Heart left ventricle (tissue), 13 donors: ENCODE results near the gene IL13RA1.
"Not testable (repeated sequence)": the region's sequence is repeated elsewhere in the genome, so short reads cannot be mapped to it uniquely, and the experiment has no call there.

Experiments used
- POLR2A ChIP-seq, 2 donors: fragments of 450-650 bp; IDR thresholded peaks; one replicate each; pipeline ENCODE4 v1.6.1; 2017; ENCODE audit warnings: antibody characterized with exemption in 2 of 2, mild to moderate bottlenecking in 2 of 2, moderate library complexity in 2 of 2
- TF ChIP-seq, protein P1 (sequence below), 12 donors: fragments of 200-600 bp; sonication (generic) in 4 of 12; IDR thresholded peaks; one replicate each; pipeline versions ENCODE4 v1.5.0 to v1.8.0; 2018 to 2022; ENCODE audit warnings: antibody characterized with exemption in 12 of 12, mild to moderate bottlenecking in 5 of 12
- donor health status: ischemic (EF 13 %, LVEDD 7.1; RV severe dilation, severe dysfunction).
- donor health status: DM: no; HTN: yes; CAD: no.
- donor health status: DM: no; HTN: no; CAD: no.
- donor health status: ischemic (EF 25% LVEDD 6.9; RV normal size, moderate dysfunction).
- donor health status: ischemic (EF 25% LVEDD 5.7; RV mildly dilated, moderate dysfunction).
- donor health status: ischemic (EF 35%, LVEDD 5.7; RV mildly dilated, moderate dysfunction).
- donor health status: nonischemic (EF 11% LVEDD 7.7; RV severe dilation, severe dysfunction).
- donor health status: DM: yes; HTN: yes; CAD: no.
- donor health status: PGD.
- donor health status: ischemic (EF 29% LVEDD 5.4; RV normal size, mild dysfunction).
- donor health status: nonischemic (EF 23%, LVEDD 6.1; RV moderate dilation, normal function).

DNA sequence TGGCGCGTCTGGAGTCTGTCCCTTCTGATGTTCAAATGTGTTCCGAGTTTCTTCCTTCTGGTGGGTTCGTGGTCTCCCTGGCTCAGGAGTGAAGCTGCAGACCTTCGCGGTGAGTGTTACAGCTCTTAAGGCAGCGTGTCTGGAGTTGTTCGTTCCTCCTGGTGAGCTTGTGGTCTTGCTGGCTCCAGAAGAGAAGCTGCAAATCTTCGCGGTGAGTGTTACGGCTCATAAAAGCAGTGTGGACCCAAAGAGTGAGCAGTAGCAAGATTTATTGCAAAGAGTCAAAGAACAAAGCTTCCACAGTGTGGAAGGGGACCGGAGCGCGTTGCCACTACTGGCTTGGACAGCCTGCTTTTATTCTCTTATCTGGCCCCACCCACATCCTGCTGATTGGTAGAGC, 11.5 kb upstream of the IL13RA1 start:
- TF ChIP-seq, protein P1, sequence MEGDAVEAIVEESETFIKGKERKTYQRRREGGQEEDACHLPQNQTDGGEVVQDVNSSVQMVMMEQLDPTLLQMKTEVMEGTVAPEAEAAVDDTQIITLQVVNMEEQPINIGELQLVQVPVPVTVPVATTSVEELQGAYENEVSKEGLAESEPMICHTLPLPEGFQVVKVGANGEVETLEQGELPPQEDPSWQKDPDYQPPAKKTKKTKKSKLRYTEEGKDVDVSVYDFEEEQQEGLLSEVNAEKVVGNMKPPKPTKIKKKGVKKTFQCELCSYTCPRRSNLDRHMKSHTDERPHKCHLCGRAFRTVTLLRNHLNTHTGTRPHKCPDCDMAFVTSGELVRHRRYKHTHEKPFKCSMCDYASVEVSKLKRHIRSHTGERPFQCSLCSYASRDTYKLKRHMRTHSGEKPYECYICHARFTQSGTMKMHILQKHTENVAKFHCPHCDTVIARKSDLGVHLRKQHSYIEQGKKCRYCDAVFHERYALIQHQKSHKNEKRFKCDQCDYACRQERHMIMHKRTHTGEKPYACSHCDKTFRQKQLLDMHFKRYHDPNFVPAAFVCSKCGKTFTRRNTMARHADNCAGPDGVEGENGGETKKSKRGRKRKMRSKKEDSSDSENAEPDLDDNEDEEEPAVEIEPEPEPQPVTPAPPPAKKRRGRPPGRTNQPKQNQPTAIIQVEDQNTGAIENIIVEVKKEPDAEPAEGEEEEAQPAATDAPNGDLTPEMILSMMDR (IDR thresholded peaks at IDR 0.05) = not testable (repeated sequence)
- TF ChIP-seq POLR2A (IDR thresholded peaks at IDR 0.05) = not testable (repeated sequence)
